NCI-H1092 (cell line): Measurements from ENCODE around the gene SPTBN1.

ENCODE experiments used
- DNase-seq: peaks from one replicate; lab custom pipeline; 2025; lab: John Stamatoyannopoulos, UW

SPTBN1 gene

DNA sequence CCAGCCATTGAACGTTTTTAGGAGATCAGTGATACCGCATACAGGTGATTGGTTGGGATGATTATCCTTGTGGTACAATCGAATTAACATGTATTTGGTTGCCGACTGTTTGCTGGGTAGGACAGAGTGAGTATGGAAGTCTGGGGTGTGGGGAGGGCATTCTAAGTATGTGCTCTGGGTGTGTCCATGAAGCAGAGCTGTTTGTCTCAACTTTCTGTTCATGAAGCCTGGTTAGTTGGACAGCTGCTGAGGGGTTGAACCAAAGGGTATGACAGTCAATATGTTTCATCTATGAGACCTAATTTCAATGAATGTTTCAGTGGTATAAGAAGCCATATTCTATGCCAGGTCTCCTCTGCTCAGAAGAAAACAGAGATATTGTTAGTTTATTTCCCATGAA is 21.9 kb upstream of the SPTBN1 start:
- DNase-seq, result no peak

GRCh38 chr2:54434711-54435110 is 21.4 kb upstream of the SPTBN1 start:
- DNase-seq, result no peak

DNA sequence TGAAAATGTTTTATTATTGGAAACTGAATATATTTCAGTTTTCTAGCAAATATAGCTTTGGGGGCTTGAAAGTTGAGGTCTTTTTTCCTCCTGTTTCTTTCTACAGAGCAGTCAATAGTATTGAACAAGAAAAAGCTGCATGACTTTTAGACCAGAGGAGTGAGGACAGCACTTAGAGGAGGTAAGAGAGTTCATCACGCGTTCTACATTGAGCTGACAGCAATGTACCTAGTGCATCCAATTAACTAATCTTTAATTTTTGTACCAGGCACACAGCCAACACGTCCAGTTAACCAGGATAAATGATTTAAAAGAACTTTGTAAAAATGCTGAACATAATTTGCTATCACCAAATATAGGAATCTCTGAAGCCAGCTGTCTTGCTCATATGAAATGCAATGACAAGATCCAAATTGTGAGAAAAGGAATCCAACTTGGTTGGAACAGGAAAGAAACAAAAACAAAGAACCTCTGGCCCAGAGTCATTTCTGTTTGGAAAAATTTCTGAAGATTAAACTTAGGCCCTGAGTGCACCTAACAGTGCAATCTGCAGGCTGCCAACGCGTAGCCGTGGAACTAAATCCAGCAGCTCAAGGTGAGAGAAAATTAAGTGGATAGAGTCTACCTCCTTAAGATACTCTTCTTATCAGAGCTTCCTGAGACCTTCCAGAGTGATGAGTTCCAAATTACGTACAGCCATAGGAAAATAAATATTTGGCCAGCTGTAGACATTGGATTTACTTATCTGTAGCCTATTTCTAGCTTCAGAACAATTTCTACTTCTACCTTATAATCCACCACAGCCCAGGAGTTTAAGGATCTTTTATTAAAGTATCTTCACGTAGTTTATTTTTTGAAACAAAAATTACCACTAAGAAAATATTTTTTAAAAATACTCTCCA is 20.6 kb upstream of the SPTBN1 start:
- no peak for DNase-seq

DNA sequence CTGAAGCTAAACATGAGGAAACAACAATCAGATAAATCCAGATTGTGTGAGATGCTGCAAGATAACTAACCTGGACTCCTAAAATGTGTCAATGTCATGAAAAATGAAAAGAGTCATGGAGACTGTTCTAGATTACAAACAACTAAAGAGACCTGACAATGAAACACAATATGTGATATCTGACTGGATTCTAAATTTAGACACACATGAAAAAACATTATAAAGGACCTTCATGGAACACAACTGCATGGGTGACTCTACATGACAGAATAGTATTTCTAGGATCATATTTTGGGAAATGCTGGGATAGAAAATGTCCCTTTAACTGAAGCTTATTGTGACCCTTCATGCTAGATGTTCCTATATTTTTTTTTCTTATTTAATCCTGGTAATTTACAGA is 18.5 kb upstream of the SPTBN1 start:
- DNase-seq, result no peak

DNA sequence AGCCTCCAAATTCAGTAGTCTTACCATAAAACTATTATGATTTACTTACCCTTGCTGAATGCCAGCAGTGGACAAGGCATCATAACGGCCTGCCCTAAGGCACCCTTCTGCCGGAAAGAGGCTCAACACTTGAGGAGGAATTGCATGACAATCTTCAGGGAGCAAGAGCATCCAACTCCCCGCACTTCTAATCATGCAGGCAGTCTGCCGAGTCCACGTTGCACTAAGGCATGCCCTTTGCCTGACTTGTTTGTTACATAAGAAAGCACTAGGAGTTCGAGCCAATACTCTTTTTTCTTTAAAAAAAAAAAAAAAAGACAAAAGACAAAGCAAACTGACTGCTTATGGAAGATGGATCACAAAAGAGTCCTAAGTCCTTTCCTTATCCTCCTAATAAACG is 17.9 kb upstream of the SPTBN1 start:
- DNase-seq, result no peak

DNA sequence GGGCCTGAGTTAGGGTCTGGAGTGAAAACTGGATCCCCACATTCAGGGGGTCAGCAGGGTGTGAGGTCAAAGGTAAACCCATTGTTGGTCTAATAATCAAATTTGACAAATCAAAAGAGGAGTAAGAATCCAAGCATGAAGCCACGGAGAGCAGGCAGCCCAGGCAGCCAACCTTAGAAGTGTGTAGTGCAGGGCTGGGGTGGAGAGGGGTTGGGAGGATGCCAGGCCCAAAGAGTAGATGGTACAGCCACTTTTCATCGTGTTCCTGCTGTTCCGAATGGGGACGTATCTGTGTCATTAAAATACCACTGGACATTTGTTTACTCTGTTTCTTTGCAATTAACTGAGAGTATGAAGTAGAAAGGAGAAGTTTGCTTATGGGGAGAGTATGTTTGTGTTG is 16.5 kb upstream of the SPTBN1 start:
- DNase-seq, result no peak

DNA sequence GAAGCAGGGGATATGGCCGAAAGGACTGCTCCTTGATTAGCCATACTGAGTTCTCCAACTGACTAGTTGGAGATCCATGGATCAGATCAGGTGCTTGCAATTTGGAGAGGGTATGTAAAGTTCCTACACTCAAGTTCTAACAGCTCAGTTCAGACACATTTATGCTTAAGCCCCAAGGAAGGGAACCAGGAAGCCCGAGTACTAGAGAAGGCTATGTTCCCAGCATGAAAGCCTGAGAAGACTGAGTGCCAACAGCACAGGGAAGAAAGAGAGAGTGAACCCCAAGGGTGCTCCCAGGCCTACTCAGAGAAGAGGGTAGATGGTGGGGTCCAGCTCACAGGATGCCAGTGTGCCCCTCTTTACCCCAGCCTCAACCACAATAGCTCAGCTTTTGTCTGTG is 16.1 kb upstream of the SPTBN1 start:
- no peak for DNase-seq

GRCh38 chr2:54444503-54444902 is 11.6 kb upstream of the SPTBN1 start:
- DNase-seq, result no peak

- DNase-seq, result no peak
These were observed 10.0 kb upstream of the SPTBN1 start for GRCh38 chr2:54446122-54446521.

- no peak for DNase-seq
These were observed 9.5 kb upstream of the SPTBN1 start for GRCh38 chr2:54446625-54447024.

- DNase-seq, result no peak
These were observed 1.5 kb upstream of the SPTBN1 start for GRCh38 chr2:54454548-54455130.

DNA sequence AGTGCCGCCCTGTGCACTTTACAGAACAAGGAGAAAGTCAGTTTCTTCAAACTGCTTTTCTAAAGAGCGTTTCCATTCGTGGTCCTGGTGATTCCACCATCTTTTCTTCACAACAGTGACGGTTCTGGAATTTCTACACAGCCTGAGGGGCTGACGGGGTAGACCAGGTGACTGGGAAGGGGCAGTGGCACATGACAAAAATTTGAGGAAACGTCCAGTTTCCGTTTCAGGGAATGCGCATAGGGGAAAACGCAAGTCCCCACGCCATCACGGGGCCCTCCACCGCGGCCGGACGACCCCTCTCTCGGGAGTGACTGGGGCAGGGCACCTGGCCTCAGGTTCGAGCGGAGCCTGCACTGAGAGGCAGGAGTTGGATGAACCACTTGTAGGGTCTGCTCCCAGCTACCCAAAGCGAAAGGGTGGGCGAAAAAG is 980 bp upstream of the SPTBN1 start:
- no peak for DNase-seq

- DNase-seq, result no peak
These were observed 160 bp downstream of the SPTBN1 start for GRCh38 chr2:54456362-54456611.

DNA sequence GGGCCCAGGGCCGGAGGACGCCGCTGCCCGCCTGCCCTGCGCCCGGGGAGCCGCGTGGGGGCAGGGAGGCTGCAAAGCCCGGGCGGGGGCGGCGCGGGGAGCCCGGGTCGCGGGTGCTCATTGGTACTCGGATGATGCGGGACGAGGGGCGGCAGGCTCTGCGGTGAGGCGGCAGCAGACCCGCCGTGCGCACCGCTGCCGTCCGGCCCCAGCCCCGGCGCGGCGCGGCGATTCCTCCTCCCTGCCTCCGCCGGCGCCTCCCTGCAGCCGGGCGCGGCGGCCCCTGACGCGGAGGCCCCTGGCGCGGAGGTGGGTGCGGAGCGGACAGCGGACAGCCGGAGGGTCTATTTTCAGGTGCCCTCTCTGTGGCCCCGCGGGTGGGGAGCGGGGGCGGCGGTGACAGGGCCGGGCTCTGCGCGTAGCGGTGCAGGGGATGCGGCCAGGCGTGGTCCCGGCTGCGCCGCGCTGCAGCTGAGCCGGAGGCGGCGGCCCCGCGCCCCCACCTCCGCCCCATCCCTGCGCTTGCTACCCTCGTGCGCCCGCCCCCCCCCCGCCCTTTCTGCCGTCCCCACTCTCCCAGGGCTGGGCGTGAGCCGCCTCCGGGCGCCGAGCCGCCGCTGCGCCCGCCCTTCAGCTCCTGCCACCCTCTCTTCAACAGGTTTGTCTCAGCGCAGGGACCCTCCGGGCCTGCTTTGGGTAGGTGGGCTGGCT is 640 bp downstream of the SPTBN1 start:
- no peak for DNase-seq

- DNase-seq, result no peak
These were observed 1.3 kb downstream of the SPTBN1 start for GRCh38 chr2:54457323-54458023.

DNA sequence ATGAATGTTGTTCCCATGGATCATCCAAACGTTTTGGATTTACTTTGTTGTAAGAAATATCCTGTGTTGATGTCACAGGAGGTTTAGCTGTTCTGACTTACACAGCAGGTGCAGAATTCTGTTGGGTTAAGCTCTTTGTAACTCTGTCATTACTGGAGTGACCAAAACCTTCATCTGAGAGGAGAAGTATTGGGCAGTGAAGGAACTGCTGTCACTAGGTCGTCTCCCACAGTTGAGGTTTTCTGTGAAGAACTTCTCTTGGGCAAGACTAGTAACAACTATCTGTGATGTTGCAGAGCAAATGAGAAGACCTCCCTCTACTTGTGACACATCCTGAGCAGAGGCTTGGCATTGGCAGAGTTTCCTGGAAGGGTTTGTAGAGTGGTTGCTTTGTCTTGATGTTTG is 2.9 kb downstream of the SPTBN1 start:
- no peak for DNase-seq

GRCh38 chr2:54461261-54461660 is 5.1 kb downstream of the SPTBN1 start:
- DNase-seq, result no peak

DNA sequence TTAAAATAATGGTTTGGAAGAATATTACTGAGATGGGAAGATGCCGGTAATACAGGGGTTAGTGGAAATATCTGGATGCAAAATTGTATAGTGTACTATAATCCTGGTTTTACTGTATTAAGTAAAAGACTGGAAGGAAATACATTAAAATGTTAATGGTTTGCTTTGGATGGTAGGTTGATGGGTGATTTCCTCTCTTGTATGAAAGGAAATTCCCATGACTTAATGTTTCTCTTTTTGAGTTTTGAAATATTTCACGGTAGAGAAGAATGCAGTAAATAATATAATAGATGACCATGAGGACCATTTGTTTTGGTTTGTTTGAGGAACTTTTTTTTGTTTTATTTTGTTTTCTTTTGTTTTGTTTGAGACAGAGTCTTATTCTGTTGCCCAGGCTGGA is 8.2 kb downstream of the SPTBN1 start:
- no peak for DNase-seq

DNA sequence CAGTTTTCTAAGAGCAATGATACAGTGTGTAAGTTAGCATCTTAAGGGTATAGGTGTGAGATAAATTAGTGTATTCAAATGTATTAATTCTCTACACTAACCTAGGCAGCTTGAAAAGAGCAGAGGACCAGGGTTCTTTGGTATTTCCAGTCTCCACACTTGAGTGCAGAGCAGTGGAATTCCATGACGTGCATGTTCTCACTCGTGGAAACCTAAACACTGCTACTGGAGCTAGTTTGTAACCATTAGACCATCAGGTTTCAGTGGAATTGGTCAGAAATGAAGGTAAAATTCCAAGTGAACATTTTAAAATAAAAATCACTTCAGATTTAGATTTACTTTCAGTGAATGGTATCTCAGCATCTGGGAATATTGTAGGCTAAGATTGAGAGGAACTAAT is 9.0 kb downstream of the SPTBN1 start:
- DNase-seq, result no peak

- DNase-seq, result no peak
These were observed 10.7 kb downstream of the SPTBN1 start for GRCh38 chr2:54466870-54467269.

- no peak for DNase-seq
These were observed 12.5 kb downstream of the SPTBN1 start for GRCh38 chr2:54468673-54469072.

DNA sequence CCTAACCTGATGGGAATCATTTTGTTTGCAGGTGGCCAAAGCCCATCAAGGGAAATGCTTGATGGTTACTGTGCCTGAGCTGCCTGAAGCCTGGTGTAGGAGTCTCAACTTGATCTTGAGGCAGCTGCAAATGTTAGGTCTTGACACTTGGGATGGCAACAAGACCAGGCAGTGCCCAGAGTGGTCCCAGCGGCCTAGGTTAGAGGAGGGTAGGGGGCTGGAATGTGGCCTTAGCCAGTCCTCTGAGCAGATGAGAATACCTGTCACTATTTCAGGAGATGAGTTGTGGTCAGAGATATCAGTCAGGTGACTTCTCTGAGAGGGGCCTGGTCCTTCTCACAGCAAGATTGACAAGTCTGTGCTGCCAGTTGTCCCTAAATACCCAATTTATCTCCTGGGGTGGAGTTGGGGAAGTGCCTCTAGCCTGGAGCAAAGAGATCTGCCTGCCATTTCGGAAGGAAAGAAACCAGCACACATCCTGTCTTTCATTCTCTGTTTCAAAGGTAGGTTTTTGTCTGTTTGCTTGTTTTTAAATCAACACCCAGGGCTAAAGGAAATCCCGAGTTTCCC is 13.4 kb downstream of the SPTBN1 start:
- DNase-seq, result no peak
